HFF-Myc (cell line): ENCODE results near the gene AP5S1.

Experiments
- DNase-seq: peaks from one replicate; pipeline ENCODE4 v3.0.0-alpha.2; 2011; ENCODE audit warnings: low read depth; ENCODE audit errors: extremely low read depth
- H3K4me3 ChIP-seq: replicated peaks from 2 replicates; pipeline ENCODE4 v1.5.1; 2011; ENCODE audit warnings: low read depth, mild to moderate bottlenecking, control low read depth, low read length
- CTCF ChIP-seq: IDR thresholded peaks from 2 replicates; pipeline ENCODE4 v1.5.1; 2012; ENCODE audit warnings: mild to moderate bottlenecking, low read depth, low read length, control low read depth; ENCODE audit errors: missing control alignments

The AP5S1 gene

GRCh38 chr20:3798908-3799248 is 21.5 kb upstream of the AP5S1 start:
- no peak for DNase-seq
- peak overlapping the region; percentile 94 for H3K4me3 ChIP-seq
- no peak for TF ChIP-seq CTCF

DNA sequence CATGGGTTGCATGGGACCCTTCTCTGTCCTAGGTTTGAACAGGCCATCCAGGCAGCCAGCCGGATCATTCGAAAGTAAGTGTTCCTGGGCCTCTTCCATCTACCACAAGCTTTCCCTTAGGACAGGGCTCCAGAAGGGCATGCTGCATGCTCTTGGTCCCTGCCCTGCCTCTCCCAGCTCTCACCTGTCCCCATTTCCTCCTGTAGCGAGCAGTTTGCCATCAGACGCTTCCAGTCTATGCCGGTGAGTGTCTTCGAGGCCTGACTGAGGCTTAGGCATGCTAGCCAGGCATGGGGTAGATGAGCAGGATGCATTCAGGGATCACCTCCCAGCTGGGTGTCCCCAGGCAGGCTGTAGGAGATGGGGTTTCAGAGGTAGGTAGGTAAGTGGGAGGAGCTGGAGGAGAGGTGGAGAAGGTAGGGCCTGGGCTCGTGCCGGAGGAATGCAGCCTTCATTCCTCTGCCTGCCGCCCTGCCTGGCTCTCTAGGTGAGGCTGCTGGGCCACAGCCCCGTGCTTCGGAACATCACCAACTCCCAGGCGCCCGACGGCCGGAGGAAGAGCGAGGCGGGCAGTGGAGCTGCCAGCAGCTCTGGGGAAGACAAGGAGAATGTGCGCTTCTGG is 20.0 kb upstream of the AP5S1 start:
- DNase-seq = no peak
- TF ChIP-seq CTCF = no peak
- H3K4me3 ChIP-seq = no peak overlapping the region

GRCh38 chr20:3800878-3801260 is 19.5 kb upstream of the AP5S1 start:
- no peak for DNase-seq
- no peak for TF ChIP-seq CTCF
- H3K4me3 ChIP-seq = no peak overlapping the region

- no peak overlapping the region for H3K4me3 ChIP-seq
- no peak for TF ChIP-seq CTCF
- no peak for DNase-seq
Observed at GRCh38 chr20:3801299-3801698, 19.0 kb upstream of the AP5S1 start.

DNA sequence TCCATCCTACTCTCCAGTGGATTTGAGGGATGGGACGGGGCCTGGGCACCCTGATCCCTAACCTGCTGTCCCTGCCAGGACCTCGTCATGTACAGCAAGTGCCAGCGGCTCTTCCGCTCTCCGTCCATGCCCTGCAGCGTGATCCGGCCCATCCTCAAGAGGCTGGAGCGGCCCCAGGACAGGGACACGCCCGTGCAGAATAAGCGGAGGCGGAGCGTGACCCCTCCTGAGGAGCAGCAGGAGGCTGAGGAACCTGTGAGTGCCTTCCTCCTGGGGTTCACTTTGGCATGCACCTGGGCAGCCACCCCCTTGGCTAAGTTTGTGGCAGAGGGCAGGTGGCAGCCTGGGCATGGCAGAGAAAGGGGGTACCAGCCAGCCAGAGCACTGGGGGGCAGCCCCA is 18.5 kb upstream of the AP5S1 start:
- TF ChIP-seq CTCF = no peak
- H3K4me3 ChIP-seq = no peak overlapping the region
- no peak for DNase-seq

GRCh38 chr20:3802524-3803239 is 17.7 kb upstream of the AP5S1 start:
- TF ChIP-seq CTCF = no peak
- DNase-seq = no peak
- H3K4me3 ChIP-seq = no peak overlapping the region
